ENCODE results near the gene ARHGAP30. TPM values are rescaled to one million over a fixed set of nuclear protein-coding genes. Genes with fewer than 3 reads are reported as not detected.
"Not testable (repeated sequence)": the region's sequence is repeated elsewhere in the genome, so short reads cannot be mapped to it uniquely, and the experiment has no call there.

ARHGAP30 gene
- total RNA-seq, 1 experiment from 2014 or later, result 0.12 TPM

DNA sequence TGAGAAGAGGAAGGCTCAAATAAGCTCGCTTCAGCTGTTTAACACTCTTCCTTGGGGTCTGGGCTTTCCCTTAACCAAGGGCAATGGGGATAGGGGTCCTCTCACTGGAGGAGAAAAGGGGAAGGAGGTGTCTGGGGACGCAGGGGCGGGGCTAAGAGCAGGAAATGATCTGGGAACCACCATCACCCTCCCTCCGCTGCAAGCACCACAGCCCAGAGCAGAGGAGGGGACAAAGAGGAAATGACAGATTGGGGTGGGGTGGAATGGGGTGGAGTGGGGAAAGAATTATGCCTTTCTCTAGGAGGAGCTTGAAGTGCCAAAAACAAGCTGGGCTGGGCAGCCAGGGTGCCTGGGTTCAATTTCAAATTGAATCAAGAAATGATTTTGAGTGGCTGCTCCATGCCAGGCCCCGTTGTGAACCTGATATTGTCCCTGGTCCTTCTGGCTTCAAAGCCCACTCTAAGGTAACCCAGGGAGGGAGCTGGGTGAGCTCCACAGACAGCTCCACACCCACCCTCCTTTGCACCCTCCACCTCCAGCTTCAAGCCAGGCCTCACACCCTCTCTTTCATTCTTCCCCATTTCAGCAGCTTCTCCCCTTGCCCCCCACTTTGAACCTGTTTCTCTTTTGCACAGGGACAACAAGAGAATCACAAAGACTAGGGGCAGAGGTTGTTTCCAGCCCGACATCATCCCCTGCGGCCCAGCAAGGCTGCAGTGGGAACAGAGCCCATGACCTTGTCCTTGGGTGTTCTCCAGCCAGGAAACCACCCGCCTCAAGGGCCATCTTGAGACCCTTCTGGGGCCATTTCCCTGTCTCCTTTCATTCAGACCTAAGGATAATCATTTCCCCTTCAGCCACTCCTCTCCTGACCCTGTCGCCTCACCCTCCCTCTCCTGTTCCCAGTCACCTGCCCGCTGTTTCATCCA is 1.1 kb downstream of the ARHGAP30 start:
- H3K27ac ChIP-seq, result no peak overlapping the region
- no peak for DNase-seq
- no peaks in the 10 kb centered on the region for H3K36me3 ChIP-seq
- H3K27me3 ChIP-seq, result no peaks in the 10 kb centered on the region
- no peaks in the 10 kb centered on the region for H3K4me1 ChIP-seq
- H3K9me3 ChIP-seq (replicated peaks), result no peaks in the 10 kb centered on the region
- H3K4me3 ChIP-seq, result no peak overlapping the region

DNA sequence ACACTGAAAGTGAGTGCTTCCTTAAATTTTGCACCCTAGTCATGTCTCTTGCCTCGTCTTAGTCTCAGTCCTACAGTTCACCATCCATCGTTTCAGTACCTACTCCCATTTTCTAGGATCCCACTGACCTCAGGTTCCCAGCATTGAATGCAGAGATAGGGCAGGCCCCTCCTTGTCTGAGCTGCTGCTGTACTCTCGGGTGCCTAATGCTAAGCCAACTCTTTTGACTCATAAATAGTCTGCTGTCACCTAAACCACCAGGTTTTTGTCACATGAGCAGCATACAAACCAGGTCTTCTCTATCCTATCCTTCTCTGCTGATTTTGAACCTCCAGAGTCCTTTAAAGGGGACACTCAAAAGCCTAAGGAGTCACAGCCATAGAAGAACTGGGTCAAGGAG is 3.0 kb downstream of the ARHGAP30 start:
- Histone ChIP-seq H3K4me1 (no peaks in the 10 kb centered on the region), H3K27ac (no peak overlapping the region), H3K4me3 (no peak overlapping the region), H3K27me3 (no peaks in the 10 kb centered on the region), H3K36me3 (no peaks in the 10 kb centered on the region), H3K9me3 (replicated peaks) (no peaks in the 10 kb centered on the region)
- DNase-seq, result no peak

DNA sequence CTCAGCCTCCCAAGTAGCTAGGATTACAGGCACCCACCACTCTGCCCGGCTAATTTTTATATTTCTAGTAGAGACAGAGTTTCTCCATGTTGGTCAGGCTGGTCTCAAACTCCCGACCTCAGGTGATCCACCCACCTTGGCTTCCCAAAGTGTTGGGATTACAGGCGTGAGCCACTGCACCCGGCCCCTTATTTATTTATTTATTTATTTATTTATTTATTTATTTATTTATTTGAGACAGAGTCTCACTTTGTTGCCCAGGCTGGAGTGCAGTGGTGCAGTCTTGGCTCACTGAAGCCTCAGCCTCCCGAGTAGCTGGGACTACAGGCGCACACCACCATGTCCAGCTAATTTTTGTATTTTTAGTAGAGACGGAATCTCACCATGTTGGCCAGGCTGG is 4.0 kb downstream of the ARHGAP30 start:
- not testable (repeated sequence) for DNase-seq; H3K36me3 ChIP-seq; H3K4me1 ChIP-seq; H3K27me3 ChIP-seq; H3K27ac ChIP-seq; H3K4me3 ChIP-seq; H3K9me3 ChIP-seq (replicated peaks)

DNA sequence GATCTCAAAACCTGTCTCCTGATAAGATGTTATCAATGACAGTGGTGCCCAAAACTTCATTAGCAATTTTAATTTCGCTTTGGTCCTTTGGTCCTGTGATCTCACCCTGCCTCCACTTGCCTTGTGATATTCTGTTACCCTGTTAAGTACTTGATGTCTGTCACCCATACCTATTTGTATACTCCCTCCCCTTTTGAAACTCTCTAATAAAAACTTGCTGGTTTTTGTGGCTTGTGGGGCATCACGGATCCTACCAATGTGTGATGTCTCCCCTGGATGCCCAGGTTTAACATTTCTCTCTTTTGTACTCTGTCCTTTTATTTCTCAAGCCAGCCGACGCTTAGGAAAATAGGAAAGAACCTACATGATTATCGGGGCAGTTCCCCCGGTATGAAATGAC is 5.8 kb downstream of the ARHGAP30 start:
- H3K4me3 ChIP-seq; H3K9me3 ChIP-seq (replicated peaks); DNase-seq; H3K36me3 ChIP-seq; H3K27me3 ChIP-seq; H3K4me1 ChIP-seq; H3K27ac ChIP-seq: not testable (repeated sequence)

DNA sequence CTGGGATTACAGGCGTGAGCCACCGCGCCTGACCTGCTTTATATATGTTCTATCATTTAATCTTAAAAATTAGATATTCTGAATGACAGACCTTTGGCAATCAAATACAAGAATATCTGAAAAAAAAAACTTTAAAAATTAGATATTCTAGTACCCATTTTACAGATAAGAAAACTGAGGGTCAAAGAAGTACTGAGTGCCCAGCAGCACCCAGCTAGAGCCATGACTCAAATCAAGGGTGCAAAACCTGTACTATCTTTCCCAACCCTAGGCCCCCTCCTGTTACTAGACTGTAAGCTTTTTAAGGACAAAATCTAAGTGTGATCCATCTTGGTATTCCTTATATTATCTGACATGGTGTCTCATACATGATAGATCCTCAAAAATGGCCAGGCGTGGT is 8.3 kb downstream of the ARHGAP30 start:
- H3K4me3 ChIP-seq, result no peak overlapping the region
- H3K4me1 ChIP-seq, result no peaks in the 10 kb centered on the region
- DNase-seq, result no peak
- H3K9me3 ChIP-seq (replicated peaks), result no peaks in the 10 kb centered on the region
- H3K36me3 ChIP-seq, result no peaks in the 10 kb centered on the region
- H3K27me3 ChIP-seq, result no peaks in the 10 kb centered on the region
- no peak overlapping the region for H3K27ac ChIP-seq

DNA sequence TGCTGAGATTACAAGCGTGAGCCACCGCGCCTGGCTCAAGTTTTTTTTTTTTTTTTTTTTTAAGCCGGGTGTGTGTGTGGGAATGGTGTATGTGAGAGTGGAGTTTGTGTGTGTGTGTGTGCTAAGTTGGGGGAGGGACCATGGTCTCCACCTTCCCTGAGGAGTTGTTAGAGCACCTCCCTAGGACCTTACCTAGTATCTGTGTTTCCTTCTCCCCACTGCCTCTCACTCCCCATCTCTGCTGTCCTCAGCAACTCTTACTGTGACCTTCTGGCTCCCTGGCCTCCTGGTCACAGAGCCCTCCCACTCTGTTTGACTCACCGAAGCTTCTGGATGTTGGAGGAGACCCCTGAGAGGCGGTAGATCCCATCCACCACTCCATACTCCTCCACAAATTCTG is 10.4 kb downstream of the ARHGAP30 start:
- DNase-seq, result no peak
- Histone ChIP-seq H3K36me3 (no peaks in the 10 kb centered on the region), H3K4me3 (no peak overlapping the region), H3K27ac (no peak overlapping the region), H3K4me1 (no peaks in the 10 kb centered on the region), H3K27me3 (no peaks in the 10 kb centered on the region), H3K9me3 (replicated peaks) (no peaks in the 10 kb centered on the region)

DNA sequence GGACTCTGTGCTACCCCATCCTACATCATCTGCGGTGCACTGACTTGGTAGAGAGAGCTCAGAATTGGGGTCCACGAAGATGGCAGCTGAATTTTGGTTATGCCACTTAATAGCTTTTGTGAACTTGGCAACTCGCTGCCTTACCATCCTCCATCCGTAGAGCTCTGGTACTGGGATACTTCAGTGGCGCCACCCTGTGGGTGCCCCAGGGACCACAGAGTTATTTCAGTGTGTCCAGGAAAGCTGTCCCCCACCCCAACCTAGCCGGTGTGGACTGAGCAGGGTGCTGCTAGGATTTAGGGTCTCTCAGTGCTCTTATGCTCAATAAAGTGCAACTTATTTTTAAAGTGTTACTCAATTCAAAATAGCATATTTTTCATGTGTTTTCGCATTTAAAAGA is 14.9 kb downstream of the ARHGAP30 start:
- Histone ChIP-seq H3K9me3 (replicated peaks) (no peaks in the 10 kb centered on the region), H3K27me3 (no peaks in the 10 kb centered on the region), H3K36me3 (no peaks in the 10 kb centered on the region), H3K4me1 (no peaks in the 10 kb centered on the region), H3K4me3 (no peak overlapping the region), H3K27ac (no peak overlapping the region)
- DNase-seq, result no peak

DNA sequence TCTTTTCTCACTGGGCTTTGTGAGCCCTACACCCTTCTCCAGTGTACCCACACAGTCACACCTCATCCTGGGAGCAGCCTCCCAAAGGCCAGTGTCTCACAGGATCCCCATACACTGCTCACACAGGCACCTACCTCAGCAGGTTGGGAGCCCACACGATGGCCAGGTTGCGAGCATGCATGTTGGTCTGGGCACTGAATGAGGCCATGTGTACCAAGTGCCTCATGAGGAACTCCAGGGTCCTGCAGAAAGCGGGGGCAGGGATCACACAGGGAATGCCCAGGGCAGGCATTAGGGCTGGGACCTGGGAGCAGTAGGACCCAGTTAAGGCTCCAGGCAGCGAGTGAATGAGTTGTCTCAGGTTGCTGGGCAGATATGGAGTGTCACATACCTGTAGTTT is 15.5 kb downstream of the ARHGAP30 start:
- Histone ChIP-seq H3K4me1 (no peaks in the 10 kb centered on the region), H3K9me3 (replicated peaks) (0 out of 2 replicates have a peak, but pooled peaks cover 6% of the 10 kb centered on the region), H3K27me3 (no peaks in the 10 kb centered on the region), H3K27ac (no peak overlapping the region), H3K36me3 (no peaks in the 10 kb centered on the region), H3K4me3 (no peak overlapping the region)
- DNase-seq, result no peak

DNA sequence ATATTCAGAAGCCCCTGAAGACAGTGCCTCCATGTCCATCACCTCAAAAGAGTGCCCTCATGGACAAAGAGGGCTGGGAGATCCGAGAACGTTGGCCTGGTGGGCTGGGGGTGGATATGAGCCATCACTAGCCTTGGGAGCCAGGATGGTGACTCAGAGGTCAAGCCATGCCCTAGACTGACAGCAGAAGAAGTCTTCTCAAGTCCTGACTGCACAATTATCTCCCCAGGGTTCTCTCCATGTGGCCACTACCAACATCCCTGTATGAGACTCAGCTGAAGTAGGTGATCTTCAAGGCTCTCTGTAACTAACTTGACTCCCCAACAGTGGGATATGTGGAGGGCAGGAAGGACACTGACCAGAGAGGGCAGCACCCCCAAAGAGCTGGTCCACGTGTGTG is 16.8 kb downstream of the ARHGAP30 start:
- Histone ChIP-seq H3K4me1 (no peaks in the 10 kb centered on the region), H3K27ac (no peak overlapping the region), H3K36me3 (no peaks in the 10 kb centered on the region), H3K4me3 (no peak overlapping the region), H3K27me3 (no peaks in the 10 kb centered on the region), H3K9me3 (replicated peaks) (0 out of 2 replicates have a peak, but pooled peaks cover 6% of the 10 kb centered on the region)
- DNase-seq, result no peak

DNA sequence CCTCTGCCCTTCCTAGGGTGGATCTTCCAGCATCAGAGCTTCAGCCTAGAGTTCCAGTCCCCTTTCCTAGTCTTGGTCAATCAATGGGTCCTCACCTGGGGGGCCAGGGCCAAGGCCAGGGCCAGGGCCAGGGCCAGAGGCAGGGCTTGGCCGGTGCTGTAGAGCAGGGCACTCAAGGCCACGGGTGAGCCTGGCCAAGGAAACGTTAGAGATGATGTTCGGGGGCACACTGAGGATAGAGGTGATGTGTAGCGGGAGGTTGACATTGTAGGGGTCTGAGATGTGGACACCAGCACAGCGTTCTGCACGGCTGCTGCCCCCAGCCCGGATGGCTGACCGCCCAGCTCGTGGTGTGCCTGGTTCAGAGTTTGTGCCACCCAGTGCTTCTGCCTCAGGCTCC is 18.5 kb downstream of the ARHGAP30 start:
- no peaks in the 10 kb centered on the region for H3K36me3 ChIP-seq
- no peaks in the 10 kb centered on the region for H3K27me3 ChIP-seq
- H3K4me1 ChIP-seq, result no peaks in the 10 kb centered on the region
- no peak overlapping the region for H3K27ac ChIP-seq
- DNase-seq, result no peak
- no peak overlapping the region for H3K4me3 ChIP-seq
- H3K9me3 ChIP-seq (replicated peaks), result peaks cover 13% of the 10 kb centered on the region

DNA sequence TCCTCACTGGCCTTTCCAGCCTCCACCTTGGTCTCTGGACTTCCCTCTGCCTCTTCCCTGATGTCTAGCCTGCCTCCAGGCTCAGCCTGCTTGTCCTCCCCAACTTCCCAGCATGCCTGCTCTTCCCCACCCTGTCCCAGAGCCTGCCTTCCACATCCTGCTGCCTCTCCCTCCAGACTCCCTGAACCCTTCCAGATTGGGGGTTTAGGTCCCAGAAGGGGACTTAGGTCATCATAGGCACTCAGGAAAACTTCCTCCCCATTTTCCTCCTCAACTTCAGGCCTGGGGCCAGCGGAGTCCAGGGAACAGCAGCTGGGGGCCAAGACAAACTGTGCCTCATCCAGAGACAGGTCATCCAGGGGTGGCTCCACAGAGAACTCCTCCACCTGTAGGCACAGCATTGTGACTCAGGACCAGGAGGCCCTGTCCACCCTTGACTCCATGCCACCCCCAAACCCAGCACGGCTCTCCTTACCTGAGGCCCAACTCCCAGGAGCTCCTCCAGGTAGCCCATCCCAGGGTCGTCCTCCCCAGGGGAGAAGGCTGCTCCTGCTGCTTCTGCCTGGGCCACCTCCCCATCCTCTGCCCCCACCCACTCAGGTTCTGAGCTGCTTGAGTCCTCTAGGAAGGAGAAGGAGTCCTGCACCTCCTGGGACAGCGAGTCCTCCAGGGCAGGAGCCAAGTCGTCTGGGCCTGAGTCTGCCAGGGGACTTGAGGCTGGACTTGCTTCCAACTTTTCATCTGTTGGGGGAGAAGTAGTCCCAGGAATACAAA is 20.6 kb downstream of the ARHGAP30 start:
- DNase-seq, result no peak
- Histone ChIP-seq H3K27me3 (no peaks in the 10 kb centered on the region), H3K27ac (no peak overlapping the region), H3K4me1 (peaks cover 3% of the 10 kb centered on the region; the same call in 1 of the 2 replicates), H3K4me3 (no peak overlapping the region), H3K36me3 (no peaks in the 10 kb centered on the region), H3K9me3 (replicated peaks) (peaks cover 13% of the 10 kb centered on the region)

DNA sequence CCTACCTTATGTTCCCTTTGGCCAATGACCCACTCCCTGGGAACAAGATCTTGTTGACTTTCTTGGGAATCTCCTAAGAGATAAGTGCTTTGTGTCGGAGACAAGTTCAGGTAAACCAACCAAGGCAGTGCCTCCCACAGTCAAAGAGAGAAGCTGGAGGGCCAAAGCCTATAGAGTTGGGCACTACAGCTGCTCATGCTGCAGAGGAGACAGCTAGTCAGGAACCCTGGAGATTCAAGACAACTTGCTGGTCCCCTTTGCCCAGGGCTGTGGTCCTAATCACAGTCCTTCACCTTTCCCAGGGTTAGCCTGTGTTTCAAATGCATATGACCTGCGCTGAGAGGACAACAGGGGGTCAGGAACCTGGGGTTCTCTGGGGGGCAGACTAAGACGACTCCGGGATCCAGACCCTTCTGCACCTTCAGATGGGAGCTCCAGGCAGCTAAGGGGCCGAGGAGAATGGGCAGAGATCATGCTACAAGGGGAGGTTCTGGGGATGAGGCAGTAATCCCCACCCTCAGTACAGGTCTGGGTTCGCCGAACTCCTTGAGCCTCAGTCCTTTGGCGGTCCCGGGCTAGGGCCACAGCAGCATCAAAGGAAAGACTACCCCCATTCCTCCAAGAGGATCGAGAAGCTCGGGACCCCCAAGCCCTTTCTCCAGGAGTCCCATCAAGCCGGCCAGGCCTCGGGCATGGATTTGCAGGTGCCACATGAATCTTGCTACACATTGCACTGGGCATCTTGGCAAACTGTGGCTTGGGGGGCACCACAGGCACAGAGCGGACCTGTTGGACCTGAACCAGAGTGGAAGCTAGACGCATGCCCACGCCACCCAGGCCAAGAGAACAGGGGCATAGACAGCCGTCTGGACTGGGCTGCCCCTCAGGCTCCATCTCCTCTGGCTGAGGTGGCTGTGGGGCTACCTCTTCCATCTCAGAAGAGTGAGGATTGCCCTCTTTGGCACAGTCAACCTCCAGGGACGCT is 22.0 kb downstream of the ARHGAP30 start:
- H3K9me3 ChIP-seq (replicated peaks), result peaks cover 13% of the 10 kb centered on the region
- H3K36me3 ChIP-seq, result peaks cover 5% of the 10 kb centered on the region; the same call in 1 of the 2 replicates
- no peak overlapping the region for H3K27ac ChIP-seq
- H3K4me1 ChIP-seq, result peaks cover 5% of the 10 kb centered on the region; the same call in 1 of the 2 replicates
- no peaks in the 10 kb centered on the region for H3K27me3 ChIP-seq
- H3K4me3 ChIP-seq, result no peak overlapping the region
- no peak for DNase-seq

DNA sequence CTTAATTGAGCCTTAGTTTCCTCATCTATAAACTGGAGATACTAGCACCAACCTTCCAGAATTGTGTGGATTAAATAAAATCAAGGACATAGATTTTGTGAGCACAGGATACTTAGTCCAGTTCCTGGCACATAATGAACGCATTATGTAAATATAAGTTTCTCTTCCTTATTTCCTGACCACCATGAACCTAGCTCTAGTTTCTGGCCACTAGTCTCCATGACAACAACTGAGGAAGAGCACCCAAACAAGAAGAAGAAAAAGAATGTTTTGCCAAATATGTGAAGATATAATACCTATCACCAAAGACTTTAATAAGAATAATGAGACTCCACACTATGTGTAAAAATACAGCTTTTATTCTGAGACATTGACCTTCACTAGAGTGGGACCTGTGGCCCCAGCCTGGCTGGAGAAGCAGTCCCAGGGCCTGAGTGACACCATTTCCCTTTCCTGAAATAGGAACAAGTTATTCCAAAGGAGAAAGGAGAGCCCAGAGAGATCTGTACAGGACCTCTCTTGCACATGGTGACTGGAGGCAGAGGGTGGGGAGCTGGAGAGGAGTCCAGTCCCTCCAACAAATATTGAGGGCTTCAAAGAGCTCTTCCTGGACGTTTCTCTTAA is 23.0 kb downstream of the ARHGAP30 start:
- peaks cover 5% of the 10 kb centered on the region; the same call in 1 of the 2 replicates for H3K4me1 ChIP-seq
- DNase-seq, result no peak
- peak overlapping the region; percentile 83; the same call in 1 of the 2 replicates for H3K27ac ChIP-seq
- H3K4me3 ChIP-seq, result peak overlapping the region; percentile 66
- H3K9me3 ChIP-seq (replicated peaks), result peaks cover 13% of the 10 kb centered on the region
- no peaks in the 10 kb centered on the region for H3K27me3 ChIP-seq
- peaks cover 15% of the 10 kb centered on the region for H3K36me3 ChIP-seq

Data from SJCRH30 (cell line).